SKM-1 treated with dmso at 0.1 percent for 144 hours (cell line): Measurements from ENCODE around the gene SUCO.
"Not testable (repeated sequence)": the region's sequence is repeated elsewhere in the genome, so short reads cannot be mapped to it uniquely, and the experiment has no call there.

Source experiments
- DNase-seq: peaks from one replicate; lab custom pipeline; 2025; ENCODE audit not compliant: unreplicated experiment; lab: John Stamatoyannopoulos, UW

Gene SUCO, protein sequence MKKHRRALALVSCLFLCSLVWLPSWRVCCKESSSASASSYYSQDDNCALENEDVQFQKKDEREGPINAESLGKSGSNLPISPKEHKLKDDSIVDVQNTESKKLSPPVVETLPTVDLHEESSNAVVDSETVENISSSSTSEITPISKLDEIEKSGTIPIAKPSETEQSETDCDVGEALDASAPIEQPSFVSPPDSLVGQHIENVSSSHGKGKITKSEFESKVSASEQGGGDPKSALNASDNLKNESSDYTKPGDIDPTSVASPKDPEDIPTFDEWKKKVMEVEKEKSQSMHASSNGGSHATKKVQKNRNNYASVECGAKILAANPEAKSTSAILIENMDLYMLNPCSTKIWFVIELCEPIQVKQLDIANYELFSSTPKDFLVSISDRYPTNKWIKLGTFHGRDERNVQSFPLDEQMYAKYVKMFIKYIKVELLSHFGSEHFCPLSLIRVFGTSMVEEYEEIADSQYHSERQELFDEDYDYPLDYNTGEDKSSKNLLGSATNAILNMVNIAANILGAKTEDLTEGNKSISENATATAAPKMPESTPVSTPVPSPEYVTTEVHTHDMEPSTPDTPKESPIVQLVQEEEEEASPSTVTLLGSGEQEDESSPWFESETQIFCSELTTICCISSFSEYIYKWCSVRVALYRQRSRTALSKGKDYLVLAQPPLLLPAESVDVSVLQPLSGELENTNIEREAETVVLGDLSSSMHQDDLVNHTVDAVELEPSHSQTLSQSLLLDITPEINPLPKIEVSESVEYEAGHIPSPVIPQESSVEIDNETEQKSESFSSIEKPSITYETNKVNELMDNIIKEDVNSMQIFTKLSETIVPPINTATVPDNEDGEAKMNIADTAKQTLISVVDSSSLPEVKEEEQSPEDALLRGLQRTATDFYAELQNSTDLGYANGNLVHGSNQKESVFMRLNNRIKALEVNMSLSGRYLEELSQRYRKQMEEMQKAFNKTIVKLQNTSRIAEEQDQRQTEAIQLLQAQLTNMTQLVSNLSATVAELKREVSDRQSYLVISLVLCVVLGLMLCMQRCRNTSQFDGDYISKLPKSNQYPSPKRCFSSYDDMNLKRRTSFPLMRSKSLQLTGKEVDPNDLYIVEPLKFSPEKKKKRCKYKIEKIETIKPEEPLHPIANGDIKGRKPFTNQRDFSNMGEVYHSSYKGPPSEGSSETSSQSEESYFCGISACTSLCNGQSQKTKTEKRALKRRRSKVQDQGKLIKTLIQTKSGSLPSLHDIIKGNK (N-terminal part only)

DNA sequence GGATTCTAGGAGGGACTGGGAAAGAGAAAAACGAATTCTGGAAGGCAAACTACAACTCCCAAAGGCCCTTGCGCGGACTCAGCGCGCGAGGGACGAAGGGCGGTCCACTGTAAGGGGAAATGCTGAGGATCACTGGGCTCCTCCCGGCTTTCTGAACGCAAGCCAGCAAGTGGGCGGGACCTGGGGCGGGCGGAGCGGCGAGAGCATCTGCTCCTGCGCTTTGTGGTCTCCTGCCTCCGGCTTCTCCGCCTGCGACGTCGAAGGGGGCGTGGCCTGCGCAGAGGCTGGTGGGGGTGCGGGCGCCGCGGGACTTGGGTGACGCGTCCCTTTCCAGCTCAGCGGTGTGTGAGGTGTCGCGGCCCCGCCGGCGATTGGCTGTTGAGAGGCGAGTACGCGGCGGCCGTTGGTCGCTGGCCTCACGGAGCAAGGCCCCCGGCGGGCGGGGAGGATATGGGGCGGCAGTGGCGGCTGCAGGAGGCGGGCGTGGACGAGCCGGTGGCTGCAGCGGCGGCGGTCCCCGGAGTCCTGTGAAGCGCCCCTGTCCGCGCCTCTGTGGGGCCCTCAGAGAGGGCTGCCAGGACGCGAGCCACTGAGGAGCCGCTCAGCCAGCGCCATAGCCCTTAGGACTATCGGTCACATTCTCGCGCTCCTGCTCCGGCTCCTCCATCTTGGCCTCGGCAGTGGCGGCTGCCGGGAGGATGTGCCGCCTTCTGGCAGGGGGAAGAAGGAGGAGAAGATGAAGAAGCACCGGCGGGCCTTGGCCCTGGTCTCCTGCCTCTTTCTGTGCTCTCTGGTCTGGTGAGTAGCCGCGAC lies at the start of gene SUCO:
SUCO (plus strand) TSS at position 451 of the 813 bp plus-strand sequence; CDS start at position 737, 286 bp downstream.
- DNase-seq: peak; percentile 100

DNA sequence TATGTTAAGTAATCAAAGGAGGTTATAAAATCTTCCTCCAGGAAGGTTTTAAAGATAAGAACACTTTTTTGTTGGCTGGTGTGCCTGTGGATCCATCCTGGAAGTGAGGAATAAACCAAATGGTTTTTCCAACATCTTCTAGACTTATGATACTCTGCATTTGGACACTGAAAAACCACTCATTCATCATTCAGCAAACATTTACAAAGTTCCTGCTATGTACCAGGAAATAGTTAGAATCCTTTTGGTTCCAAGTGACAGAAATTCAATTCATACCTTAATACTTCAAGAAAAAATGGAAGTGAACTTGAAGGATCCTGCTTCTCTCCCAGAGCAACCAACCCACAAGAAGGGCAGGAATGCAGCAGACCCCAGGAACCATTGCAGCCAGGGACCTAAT lies 49.5 kb upstream of the SUCO start:
- no peak for DNase-seq

DNA sequence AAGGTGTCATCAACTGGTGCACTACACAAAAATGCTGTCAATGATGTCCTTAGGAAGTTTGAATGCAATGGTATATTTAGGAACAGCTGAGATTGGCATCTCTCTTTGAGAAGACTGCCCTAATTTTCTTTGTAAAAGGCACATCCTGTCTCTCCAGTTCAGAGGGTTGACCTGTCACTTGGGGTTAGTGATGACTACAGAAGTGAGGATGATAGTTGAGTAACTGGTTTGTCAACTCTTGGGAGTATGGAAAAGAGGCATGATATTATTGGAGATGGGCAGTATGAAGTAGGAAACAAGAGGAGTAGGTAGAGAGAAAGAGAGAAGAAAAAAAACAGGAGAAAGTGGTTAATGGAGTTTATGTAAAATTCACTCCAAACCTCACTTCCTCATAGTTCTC lies 48.7 kb upstream of the SUCO start:
- DNase-seq: no peak

DNA sequence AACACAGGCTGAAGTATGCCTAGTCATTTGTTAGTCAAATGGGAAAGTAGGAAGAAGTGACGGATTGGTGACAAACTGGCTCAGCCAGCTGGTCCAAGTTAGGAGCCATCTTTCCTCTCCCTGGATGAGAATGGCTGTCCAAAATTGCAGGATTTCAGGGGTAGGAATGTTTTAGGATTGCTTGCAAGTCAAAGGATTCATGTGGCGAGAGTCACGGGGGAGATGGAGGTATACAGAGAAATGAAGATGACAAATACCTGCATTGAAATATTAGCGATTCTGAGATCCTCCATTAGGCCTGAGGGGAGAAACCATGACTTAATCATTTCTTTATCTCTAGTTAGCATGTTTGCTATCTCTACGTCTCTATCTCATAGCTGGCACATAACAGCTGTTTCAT lies 47.3 kb upstream of the SUCO start:
- DNase-seq: no peak

DNA sequence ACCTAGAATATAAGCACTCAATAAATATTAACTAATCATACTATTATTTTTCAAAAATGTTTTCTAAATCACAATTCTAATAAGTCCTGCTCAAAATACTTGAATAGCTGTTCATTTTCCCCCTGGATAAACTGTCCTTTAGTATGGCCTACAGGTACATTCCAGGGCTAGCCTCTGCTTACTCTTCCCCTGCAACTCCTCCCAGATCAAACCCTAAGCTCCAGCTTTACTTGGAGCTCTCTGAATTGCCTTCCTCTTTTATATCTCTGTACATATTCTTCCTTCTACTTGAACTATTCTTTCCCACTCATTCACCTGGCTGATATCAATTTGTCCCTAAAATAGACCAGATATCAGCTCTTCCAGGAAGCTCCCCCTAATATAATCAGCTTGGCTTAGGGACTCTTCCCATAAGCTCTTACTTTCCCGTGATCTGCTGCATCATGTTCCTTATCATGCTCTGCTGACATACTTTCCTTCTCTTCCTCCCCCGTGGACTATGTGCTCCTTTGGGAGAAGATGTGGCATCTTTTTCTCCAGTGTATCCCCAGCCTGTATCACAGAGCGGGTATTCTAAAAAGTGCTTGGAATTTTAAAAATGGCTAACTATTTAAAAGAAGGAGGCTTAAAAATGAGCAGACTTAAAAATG lies 46.0 kb upstream of the SUCO start:
- DNase-seq: no peak

DNA sequence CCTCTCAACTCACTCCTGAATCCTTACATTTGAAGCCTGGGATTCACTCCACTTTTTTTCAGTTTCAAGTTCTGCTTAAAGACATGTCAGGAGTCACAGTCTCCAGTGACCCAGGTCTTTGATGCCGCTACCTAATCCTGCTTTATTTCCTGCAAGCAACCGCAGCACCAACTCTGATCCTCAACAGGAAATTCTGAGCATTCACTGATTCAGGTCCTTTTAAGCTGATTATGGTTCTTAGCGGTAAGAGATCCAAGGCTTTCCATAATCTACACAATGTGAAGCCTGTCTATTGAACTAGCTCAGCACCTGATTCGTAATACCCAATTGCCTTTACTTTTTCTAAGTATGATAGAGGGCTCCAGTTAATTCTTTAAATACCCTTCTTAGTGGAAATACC lies 45.4 kb upstream of the SUCO start:
- no peak for DNase-seq

DNA sequence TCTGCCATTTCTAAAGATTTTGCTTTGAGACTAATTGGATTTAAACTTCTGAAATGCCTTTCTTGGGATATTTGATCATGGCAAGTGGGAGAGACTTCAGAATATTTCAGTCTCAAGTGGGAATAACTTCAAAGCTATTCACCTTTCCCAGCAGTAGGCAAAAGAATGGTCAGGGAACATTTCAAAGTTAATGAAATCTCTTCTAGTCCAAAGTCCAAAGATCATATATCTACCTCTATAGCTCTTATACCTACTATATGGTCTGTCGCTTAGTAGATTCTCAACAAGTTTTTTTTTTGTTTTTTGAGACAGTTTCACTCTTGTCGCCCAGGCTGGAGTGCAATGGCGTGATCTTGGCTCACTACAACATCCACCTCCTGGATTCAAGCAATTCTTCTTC lies 44.6 kb upstream of the SUCO start:
- no peak for DNase-seq

DNA sequence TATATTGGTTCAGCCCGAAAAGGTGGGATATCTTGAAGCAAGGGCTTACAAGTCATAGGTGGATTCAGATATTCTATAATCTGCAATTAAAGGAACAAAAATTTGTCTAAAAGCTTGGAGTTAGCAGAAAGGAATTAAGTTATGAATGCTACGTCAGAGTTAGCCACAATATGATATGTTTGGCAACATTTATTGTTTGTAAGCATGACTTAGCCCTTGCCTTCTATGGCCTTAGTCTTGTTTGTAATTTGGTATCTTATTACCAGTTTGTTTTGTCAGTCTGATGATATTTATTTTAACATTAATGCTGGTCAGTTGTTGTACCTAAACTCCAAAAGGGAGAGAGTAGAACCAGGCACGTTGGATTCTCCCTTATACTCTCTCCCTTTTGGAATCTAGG lies 43.1 kb upstream of the SUCO start:
- no peak for DNase-seq

DNA sequence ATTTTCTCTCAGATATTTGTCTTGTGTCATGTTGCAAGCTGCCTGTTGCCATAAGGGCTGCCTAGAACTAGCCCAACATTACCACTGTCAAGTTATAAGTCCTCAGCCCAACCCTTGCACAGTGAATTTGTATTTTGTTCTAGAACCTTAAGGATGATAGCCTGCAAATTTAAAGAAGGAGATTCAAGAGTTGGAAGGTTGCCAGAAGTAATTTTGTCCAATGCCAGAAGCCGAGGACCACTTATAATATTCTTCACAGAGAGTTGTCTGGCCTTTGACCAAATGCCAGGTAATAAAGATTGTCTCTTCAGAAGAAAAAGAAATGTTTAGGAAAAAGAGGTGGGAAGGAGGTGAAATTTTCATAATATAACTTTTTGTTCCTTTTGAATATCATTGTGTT lies 40.5 kb upstream of the SUCO start:
- no peak for DNase-seq

DNA sequence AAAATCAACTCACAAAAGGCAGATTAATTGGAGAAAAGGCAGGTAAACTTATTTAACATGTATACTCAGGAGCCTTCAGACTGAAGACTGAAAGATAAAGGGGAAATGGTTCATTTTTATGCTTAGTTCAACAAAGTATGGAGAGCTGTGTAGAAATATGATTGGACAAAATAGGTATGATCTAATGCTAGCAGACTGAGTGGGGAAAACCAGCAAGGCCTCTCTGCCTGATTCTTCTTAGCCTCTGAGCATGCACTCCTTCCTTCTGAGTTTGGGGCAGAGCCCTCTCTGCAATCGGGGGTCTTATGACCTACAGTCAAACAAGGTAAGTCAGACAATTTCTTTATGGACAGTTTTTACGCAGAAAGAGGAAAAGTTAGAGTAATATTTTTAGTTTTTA lies 38.8 kb upstream of the SUCO start:
- DNase-seq: no peak

DNA sequence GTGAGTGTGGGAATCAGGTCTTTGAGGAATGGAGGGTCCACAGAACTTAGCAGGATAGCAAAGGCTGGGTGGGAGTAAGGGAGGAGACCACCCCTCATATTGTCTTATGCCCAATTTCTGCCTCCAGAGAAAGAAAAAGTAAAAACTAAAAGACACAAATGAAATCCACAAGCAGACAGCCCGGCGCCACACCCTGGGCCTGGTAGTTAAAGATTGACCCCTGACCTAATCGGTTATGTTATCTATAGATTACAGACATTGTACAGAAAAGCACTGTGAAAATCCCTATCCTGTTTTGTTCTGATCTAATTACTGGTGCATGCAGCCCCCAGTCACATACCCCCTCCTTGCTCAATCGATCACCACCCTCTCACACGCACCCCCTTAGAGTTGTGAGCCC lies 36.8 kb upstream of the SUCO start:
- DNase-seq: not testable (repeated sequence)

DNA sequence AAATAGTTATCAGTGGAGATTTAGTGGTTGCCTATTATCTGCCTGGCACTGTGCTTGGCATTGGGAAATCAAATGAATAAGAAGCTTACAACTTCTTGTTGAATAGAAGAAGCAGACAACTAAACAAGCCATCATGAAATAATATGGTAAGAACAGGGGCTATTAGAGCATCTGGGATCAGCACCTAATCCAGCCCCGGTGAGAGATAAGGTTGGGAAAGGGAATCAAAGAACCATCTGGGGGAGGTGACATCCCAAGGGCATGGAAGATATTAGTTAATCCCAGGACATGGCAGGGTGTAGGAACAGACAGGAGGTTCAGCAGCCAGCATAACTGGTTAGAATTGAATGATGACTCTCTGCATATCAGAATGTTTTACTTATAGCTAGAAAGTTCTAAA lies 36.3 kb upstream of the SUCO start:
- DNase-seq: no peak

DNA sequence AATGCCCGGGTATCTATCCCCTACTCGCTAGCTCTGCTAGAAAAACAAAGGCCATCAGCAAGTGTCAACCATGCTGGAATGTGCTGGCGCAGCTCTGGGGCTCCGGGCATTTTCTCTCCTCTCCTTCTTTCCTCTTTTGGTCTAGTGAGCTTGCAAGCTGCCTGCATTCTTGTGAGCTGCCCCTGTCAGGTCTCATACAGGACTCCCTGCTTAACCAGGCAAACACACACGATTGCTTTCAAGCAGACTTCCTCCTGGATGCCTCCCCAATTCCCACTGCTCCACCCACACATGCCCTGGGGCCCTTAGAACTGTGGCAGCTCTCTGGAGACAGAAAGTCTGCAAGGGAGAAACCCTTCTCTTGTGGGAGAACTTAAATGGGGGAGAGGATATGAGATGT lies 35.7 kb upstream of the SUCO start:
- DNase-seq: no peak

DNA sequence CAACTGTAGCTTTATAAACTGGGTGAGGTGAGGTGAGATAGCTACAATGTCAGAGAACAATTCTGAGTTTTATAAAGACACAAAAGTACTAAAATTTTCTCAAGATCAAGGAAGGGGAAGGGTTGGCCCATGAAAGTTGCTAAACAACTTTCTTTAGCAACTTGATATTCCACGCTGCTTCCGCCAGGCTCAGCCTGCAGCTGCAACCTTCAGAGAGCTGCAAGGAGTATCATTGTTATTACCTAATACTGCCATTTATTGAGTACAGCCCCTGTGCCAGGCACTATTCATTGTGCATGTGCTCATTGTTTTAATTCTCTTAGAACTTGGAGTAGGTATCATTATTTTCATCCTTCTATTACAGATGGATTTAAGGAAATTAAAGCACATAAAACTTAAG lies 34.1 kb upstream of the SUCO start:
- DNase-seq: peak; percentile 55

DNA sequence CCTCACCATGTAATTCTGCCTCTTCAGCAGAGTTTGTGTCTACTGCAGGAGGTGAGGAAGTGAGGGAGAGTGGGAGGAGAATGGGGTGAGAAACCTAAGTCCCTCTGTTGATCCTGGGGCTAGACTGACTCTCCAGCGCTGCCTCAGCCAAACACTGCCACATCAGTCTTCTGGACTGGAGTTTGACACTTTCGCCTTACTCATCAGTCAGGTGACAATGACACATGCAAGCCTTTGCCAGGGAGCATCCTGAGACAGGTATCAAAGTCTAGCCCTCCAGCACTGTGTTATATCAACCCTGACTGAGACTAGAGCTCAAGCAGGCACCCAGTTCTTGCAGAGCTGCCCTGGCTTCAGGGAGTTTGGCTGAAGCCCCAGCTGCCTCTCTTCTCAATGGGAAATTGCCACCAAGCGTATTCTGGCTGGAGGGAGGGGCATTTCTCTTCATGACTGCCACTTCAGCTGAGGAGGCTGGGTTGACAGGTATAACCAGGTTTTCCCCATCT lies 33.3 kb upstream of the SUCO start:
- DNase-seq: peak; percentile 21

DNA sequence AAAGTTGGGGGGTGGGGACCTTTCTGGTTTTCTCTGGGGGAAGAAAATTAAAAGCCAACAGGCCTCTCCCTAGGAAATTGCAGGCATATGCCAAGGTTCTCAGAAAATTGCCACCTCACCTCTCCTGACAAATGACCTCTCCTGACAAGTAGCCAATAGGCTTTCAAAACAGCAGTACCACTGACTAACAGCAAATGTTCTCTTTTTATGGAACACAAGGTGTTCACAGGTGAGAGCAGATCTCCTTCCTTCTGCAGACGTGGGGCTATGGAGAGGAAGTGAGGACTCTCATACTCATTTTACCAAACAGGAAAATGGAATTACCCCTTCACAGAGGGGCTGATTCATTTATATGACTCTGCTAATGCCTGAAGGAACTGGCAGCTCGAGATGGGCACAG lies 32.7 kb upstream of the SUCO start:
- DNase-seq: no peak

DNA sequence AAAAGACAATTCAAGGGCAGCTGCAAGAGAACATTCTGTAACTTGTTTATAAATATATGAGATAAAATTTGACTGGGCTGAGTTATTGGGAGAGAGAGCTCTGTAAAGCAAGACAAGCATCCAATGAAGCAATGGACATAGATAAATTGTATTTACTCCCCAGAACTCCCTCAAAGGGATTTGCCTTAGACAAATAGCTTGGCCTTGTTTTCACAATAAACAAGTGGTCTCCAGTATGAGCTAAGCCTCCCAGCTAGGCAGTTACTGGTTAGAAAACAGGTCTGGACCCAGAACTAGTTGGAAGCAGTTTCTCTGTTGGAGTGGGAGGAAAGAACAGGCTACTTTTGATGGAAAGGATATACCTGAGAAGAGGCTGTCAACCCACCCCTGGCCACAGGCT lies 25.2 kb upstream of the SUCO start:
- no peak for DNase-seq

DNA sequence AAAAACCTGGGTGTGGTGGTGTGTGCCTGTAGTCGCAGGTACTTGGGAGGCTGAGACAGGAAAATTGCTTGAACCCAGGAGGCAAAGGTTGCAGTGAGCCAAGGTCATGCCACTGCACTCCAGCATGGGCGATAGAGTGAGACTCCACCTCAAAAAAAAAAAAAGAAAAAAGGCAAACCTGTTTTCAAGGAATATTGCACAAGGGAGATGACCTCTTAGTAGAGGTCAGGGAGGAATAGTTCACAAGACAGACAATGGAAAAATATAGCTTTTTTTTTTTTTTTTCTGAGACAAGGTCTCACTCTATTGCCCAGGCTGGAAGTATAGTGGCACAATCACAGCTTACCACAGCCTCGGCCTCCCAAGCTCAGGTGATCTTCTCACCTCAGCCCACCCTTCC lies 22.5 kb upstream of the SUCO start:
- DNase-seq: no peak

DNA sequence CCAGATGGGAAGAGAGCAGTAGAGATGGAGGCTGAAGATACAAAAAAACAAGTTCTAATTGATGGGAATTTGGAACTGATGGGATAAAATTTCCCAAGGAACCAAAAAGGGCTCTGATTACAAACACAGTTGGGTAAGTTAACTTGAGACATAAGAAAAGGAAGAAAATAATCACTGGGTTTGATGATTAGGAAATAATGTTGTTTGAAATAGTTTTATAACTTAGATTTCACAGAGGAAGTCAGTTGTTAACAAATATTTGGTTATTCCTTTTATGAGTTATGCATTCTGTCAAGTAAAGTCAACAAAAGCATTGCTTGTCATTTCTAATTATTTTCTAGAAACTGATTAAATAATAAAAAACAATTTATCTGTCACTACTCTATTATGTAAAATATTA lies 20.4 kb upstream of the SUCO start:
- no peak for DNase-seq

DNA sequence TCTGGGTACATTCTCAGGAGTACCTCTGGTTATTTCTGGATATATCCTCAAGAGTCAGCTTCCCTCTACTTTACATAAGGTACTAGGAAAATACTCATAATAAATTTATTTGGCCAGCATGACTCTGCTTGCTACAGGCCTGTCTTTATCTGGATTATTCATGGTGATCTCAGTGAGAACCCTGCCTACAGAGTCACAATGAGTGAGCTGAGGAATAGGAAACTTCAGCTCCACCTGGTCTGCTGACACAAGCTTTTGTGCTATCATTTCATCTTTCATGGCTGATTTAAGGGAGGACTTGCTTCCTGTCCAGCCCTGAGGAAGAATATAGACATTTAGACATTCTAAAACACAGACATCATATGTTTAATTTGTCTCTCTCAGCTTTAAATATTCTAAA lies 19.5 kb upstream of the SUCO start:
- no peak for DNase-seq
